SK-N-MC (cell line): ENCODE data around the gene PLEKHA7.

Source experiments
- EZH2 ChIP-seq: fragments of 200-600 bp; sonication (generic); IDR thresholded peaks from one replicate; pipeline ENCODE4 v1.6.1; 2017; ENCODE audit warnings: antibody characterized with exemption
- FOXP2 ChIP-seq: optimal IDR thresholded peaks from 2 replicates; pipeline ENCODE3; 2011; ENCODE audit warnings: mild to moderate bottlenecking, moderate library complexity; ENCODE audit not compliant: insufficient read depth; ENCODE audit errors: extremely low read length, control extremely low read depth

DNA sequence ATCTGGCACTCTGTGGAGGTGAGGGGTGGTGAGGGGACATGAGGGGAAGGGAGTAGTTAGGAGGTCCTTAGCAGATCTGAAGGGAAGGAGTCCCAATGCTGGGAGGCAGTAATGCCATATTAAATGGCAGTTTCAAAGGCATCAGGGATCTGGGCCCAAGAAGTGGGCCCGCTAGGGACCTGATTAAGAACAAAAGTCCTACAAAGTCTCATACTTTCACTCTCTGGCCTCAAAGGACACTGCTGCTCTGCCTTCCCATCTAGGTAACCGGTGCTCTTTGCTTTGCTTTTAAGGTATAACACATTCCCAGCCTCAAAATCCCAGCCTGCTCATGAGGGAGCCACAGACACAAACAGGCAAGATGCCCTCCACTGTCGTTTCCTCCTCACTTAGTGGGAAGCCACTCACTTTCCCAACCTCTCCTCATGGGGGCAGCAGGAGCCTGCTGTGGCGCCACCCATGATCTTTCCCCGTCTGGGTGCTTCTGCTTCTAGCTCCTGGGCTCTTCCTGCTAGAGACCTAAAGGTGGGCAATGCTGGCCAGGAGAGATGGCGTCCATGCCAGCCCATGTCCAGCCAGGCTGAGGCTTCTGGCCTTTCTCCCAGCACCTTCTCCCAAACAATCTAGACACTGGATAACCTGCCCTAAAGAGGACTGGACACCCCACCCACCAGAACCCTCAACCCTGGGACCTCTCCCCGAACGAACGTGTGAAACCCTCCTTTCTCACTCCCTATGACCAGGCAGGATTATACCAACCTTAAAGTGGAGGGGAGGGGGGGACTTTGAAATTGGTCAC is 68.3 kb downstream of the PLEKHA7 start:
- no peak for TF ChIP-seq FOXP2
- no peak for TF ChIP-seq EZH2
